Liver (tissue), 3 donors: Measurements from ENCODE around the gene OR5J2.

Experiments
- CTCF ChIP-seq: fragments of 150-350 bp; IDR thresholded peaks from 2 replicates; pipeline ENCODE4 v1.5.1; 2017; ENCODE audit warnings: improper control_type of control experiment, low read depth, low read length; ENCODE audit not compliant: missing input control
- HNF4G ChIP-seq: IDR thresholded peaks from 2 replicates; pipeline ENCODE4 v1.6.1; 2016; ENCODE audit warnings: antibody characterized with exemption
- MAX ChIP-seq: IDR thresholded peaks from 2 replicates; pipeline ENCODE4 v1.6.1; 2016; ENCODE audit warnings: antibody characterized with exemption
- RAD21 ChIP-seq, 2 donors: IDR thresholded peaks; 2 replicates each; pipeline ENCODE4 v1.6.1; 2016; ENCODE audit warnings: antibody characterized with exemption in 2 of 2, mild to moderate bottlenecking in 2 of 2
- REST ChIP-seq: IDR thresholded peaks from 2 replicates; pipeline ENCODE4 v1.6.1; 2016; ENCODE audit warnings: antibody characterized with exemption, mild to moderate bottlenecking
- RXRA ChIP-seq, 2 donors: IDR thresholded peaks; 2 replicates each; pipeline ENCODE4 v1.6.1; 2017 to 2018; ENCODE audit warnings: antibody characterized with exemption in 2 of 2, mild to moderate bottlenecking in 1 of 2
- SP1 ChIP-seq: IDR thresholded peaks from 2 replicates; pipeline ENCODE4 v1.6.1; 2018; ENCODE audit warnings: antibody characterized with exemption, mild to moderate bottlenecking
- TAF1 ChIP-seq: conservative IDR thresholded peaks from 2 replicates; pipeline ENCODE4 v1.6.1; 2016; ENCODE audit warnings: antibody characterized with exemption, mild to moderate bottlenecking
- YY1 ChIP-seq: IDR thresholded peaks from 2 replicates; pipeline ENCODE4 v1.6.1; 2016; ENCODE audit warnings: antibody characterized with exemption, mild to moderate bottlenecking
- donor health status: healthy.
- donor health status: healthy.

- TF ChIP-seq CTCF = no peak
- TF ChIP-seq REST = no peak
- TF ChIP-seq HNF4G = no peak
- no peak for TF ChIP-seq SP1
- TF ChIP-seq YY1 = no peak
- no peak for TF ChIP-seq RAD21 (IDR thresholded peaks at IDR 0.05)
- TF ChIP-seq TAF1 = no peak
- TF ChIP-seq MAX = no peak
- TF ChIP-seq RXRA (IDR thresholded peaks at IDR 0.05) = no peak
These were observed 7.0 kb downstream of the OR5J2 start for GRCh38 chr11:56183459-56183858.
